Skin of body (tissue), 2 donors: ENCODE measurements around the gene SV2B. TPM values are rescaled to one million over a fixed set of nuclear protein-coding genes. Genes with fewer than 3 reads are reported as not detected.
"Not testable (repeated sequence)": the region's sequence is repeated elsewhere in the genome, so short reads cannot be mapped to it uniquely, and the experiment has no call there.

ENCODE experiments used
- DNase-seq: peaks from one replicate; lab custom pipeline; 2025; lab: John Stamatoyannopoulos, UW
- total RNA-seq: library from RNA; depleted of rRNA; stranded (reverse); fragments of >200 nt; gene quantifications from one replicate; pipeline ENCODE4 v1.2.3, GENCODE V29; 2014

The SV2B gene
- total RNA-seq, 1 donor from 2014 or later = 1.5 TPM

DNA sequence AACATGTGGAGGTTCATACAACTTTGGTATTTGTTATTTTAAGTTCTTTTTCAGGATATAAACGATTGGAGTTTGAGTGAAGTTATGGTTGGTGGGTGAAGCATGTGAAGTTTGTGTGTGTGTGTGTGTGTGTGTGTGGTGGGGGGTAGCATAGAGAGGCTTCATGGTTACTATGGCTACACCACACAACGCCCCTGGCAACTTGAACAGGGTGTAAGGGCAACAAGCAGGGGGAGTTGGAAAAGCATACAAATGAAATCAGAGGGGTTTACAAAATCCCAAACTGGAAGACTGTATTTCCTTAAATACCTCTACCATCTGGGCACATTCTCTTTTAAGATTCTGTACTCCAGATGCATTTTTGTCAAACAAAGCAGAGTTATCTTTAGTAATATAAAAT, 207.5 kb downstream of the SV2B start:
- DNase-seq = no peak

- DNase-seq = no peak
Measured at GRCh38 chr15:91308199-91308598, 208.1 kb downstream of the SV2B start.

DNA sequence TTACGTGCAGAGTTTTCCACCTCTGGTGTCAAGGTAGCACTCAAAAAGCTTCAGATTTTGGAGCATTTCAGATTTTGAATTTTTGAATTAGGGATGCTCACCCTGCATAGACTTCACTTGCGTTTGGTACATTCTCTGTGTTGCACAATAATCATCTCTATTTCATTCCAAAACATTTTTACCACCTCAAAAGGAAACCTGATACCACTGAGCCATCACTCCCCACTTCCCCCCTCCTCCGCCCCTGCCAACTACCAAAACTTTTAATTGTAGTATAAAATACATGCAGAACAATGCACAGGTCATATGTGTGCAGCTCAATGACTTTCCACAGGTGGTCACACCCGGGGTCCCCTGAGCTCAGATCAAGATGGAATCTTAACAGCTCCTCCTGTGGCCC, 208.8 kb downstream of the SV2B start:
- no peak for DNase-seq

GRCh38 chr15:91311986-91312385, 211.9 kb downstream of the SV2B start:
- no peak for DNase-seq

- DNase-seq = no peak
Measured at GRCh38 chr15:91316126-91316525, 216.1 kb downstream of the SV2B start.

DNA sequence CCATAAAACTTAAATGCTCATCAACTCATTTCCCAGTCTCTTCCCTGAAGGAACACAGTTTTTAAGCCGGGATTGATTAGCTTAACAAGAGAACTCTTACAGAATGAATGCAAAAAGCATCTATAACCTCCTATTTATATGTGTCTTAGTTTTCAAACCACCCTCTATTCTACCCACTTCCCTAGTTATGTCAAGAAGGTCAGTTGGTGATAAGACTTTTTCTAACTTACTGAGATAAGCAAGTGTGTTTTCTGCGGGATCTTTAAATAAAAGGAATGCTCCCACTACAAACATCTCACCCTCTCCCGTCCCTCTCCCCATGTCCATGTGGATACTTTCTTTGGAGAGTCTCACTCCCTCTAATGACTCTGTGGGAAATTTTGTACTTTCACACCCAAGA, 218.5 kb downstream of the SV2B start:
- no peak for DNase-seq

GRCh38 chr15:91318931-91319330, 218.9 kb downstream of the SV2B start:
- DNase-seq = no peak

GRCh38 chr15:91319371-91320059, 219.5 kb downstream of the SV2B start:
- DNase-seq = no peak

GRCh38 chr15:91320101-91320500, 220.0 kb downstream of the SV2B start:
- no peak for DNase-seq

GRCh38 chr15:91329914-91330313, 229.9 kb downstream of the SV2B start:
- no peak for DNase-seq

GRCh38 chr15:91331581-91331980, 231.5 kb downstream of the SV2B start:
- DNase-seq = no peak

DNA sequence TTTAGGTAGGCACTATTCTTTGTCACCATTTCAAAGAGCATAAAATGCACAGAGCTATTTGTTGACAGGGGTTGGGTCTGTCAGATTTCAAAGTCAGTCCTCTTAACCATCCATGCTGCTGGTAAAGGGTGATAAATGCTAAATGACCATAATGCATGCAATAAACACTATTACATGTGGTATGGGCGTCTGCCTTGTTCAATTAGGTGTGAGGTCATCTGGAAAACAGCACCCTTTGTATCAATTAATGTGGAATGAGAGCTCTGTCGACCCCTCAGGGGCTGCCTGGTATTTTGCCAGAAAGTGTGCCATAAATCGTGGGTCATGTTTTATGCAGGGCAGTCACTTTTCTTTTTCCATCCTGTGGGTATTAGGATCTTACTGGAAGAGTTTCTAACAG, 235.6 kb downstream of the SV2B start:
- DNase-seq = no peak

DNA sequence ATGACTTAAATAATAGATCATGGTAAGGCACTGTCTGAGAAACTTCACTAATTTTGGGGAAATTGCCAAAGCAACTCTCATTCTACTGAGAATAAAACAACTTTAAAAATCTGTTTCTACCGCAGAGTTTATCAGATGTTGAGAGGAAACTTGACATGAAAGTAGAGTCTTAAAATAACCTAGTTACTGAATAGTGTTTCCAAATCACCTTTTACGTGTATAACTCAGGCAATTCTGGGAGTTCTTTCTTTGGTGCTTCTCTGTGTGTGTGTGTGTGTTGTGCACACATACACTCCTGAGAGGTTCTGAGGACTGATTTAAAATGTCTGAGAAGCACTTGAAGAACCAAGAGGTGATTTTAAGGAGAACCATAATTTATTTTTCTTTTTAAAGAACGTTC, 236.6 kb downstream of the SV2B start:
- no peak for DNase-seq

DNA sequence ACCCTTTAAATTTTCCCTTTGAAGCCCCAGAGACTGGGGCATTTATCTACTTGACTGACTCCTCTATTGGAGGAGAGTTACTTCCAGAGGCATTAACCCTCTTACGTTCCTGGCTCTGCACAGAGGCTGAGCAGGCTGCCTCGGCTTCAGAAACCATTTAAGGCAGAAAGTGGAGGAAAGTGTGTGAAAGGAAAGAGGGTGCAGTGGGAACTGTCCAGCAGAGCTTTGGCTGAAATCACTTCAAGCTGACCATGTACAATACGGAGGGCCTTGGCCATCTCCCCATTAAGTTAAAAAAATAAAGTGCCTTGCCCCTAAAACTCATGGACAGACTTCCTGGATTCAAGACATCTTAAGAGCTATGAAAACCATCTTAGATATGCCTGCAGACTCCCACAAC, 238.7 kb downstream of the SV2B start:
- DNase-seq = no peak

DNA sequence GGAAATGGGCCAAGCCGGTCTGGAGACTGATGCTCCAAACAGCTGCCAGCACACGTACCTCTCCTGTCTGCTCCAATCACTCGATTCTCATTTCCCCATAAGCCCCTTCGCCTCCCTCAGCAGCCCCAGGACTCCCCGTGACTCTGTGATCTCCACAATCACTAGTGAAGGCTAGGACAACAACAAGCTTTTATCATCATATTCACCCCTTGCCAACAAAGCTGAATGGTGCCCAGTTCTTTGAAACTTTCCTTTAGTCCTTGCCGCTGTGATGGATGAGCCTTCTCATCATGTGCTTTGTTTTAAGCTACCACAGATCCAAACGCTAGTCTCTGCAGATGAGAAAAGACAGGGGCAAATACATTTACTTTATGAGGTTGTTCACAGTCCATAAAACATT, 242.0 kb downstream of the SV2B start:
- no peak for DNase-seq

DNA sequence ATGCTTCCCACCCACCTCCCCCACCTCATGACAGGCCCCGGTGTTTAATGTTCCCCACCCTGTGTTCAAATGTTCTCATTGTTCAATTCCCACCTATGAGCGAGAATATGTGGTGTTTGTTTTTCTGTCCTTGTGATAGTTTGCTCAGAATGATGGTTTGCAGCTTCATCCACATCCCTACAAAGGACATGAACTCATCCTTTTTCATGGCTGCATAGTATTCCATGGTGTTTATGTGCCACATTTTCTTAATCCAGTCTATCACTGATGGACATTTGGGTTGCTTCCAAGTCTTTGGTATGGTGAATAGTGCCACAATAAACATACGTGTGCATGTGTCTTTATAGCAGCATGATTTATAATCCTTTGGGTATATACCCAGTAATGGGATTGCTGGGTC, 244.9 kb downstream of the SV2B start:
- DNase-seq = not testable (repeated sequence)

- no peak for DNase-seq
Measured at GRCh38 chr15:91345736-91346135, 245.7 kb downstream of the SV2B start.

- DNase-seq = no peak
Measured at GRCh38 chr15:91346259-91346658, 246.2 kb downstream of the SV2B start.

DNA sequence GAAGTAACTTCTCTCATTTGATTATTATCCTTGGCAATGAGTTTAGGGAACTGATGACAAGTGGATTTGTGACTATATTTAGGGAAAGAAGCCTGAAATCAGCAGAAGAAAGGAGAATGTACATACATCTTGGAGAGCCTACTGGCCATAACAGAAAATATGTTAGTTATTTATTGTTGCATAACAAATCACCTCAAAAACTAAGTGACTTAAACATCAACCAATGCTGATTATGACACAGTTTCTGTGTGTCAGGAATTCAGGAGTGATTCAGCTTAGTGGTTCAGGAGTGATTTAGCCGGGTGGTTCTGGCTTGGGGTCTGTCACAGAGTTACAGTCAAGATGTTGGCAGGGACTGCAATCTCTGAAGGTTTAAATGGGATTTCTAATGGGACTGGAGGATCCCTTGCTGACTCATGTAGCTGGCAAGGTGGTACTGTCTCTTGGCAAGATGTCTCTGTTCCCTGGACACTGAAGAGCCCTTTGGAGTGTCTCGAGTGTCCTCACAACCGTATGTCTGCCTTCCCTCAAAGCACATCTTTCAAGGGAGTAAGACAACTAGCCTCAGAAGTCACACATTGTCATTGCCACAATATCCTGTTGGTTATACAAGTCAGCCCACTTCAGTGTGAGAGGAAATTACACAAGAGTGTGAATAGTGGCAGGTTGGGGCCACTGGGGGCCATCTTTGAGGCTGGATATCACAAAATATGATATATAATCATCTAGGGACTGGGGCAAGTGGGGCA, 248.9 kb downstream of the SV2B start:
- DNase-seq = no peak
